OCI-LY7 (cell line): Measurements from ENCODE around the gene SLC39A10. TPM values are rescaled to one million over a fixed set of nuclear protein-coding genes. Genes with fewer than 3 reads are reported as not detected.

ENCODE experiments used
- BruUV-seq: library from RNA; stranded (reverse); fragments of 400-500 nt; replicated peaks from 2 replicates; lab custom pipeline; 2021; lab: Mats Ljungman, UMichigan
- CTCF ChIA-PET: fragments of 300-600 bp; sonication (Branson Sonifier 250); formaldehyde crosslinking; loops from one replicate; lab custom pipeline; 2022; ENCODE audit warnings: antibody characterized with exemption; ENCODE audit not compliant: unreplicated experiment; lab: Charles Lee
- POLR2A ChIA-PET: fragments of 300-600 bp; sonication (Branson Sonifier 250); formaldehyde crosslinking; loops from one replicate; lab custom pipeline; 2022; ENCODE audit warnings: antibody characterized with exemption; lab: Charles Lee
- DNase-seq: peaks from one replicate; pipeline ENCODE4 v3.0.0-alpha.2; 2015; ENCODE audit warnings: low spot score
- H2AFZ ChIP-seq: fragments of 200-600 bp; sonication (generic), shearing (Covaris generic); 2 replicates; pipeline ENCODE4 v1.6.1; 2014; ENCODE audit warnings: mild to moderate bottlenecking, antibody characterized with exemption, low read length, moderate library complexity
- H3K27ac ChIP-seq: fragments of 200-600 bp; sonication (generic); 2 replicates; pipeline ENCODE4 v1.5.1; 2014; ENCODE audit warnings: mixed run types, low read depth, mild to moderate bottlenecking, moderate library complexity, low read length, inconsistent platforms; ENCODE audit not compliant: poor library complexity, severe bottlenecking
- H3K36me3 ChIP-seq: fragments of 200-600 bp; sonication (generic); 2 replicates; pipeline ENCODE4 v1.6.1; 2014; ENCODE audit warnings: mild to moderate bottlenecking, antibody characterized with exemption, low read length, moderate library complexity, mixed read lengths; ENCODE audit not compliant: insufficient read depth
- H3K4me1 ChIP-seq: fragments of 200-600 bp; sonication (generic); 2 replicates; pipeline ENCODE4 v1.5.1; 2014; ENCODE audit warnings: mild to moderate bottlenecking, low read length; ENCODE audit not compliant: insufficient read depth, poor library complexity, severe bottlenecking
- H3K4me2 ChIP-seq: fragments of 200-600 bp; sonication (generic); 2 replicates; pipeline ENCODE4 v1.6.1; 2014; ENCODE audit warnings: mild to moderate bottlenecking, low read length
- H3K4me3 ChIP-seq: fragments of 200-600 bp; sonication (generic); 2 replicates; pipeline ENCODE4 v1.5.1; 2014; ENCODE audit warnings: mild to moderate bottlenecking, low read depth, low read length; ENCODE audit not compliant: poor library complexity, severe bottlenecking
- H3K79me2 ChIP-seq: fragments of 200-600 bp; sonication (generic); 2 replicates; pipeline ENCODE4 v1.6.1; 2016; ENCODE audit warnings: low read depth, mild to moderate bottlenecking, low read length, moderate library complexity, mixed read lengths; ENCODE audit not compliant: insufficient read depth
- H3K9me2 ChIP-seq: fragments of 200-600 bp; sonication (generic); 2 replicates; pipeline ENCODE4 v1.6.1; 2016; ENCODE audit warnings: mild to moderate bottlenecking, low read length, mixed read lengths; ENCODE audit not compliant: insufficient read depth
- H3K9me3 ChIP-seq: fragments of 200-600 bp; sonication (generic); 2 replicates; pipeline ENCODE4 v1.6.1; 2014; ENCODE audit warnings: mild to moderate bottlenecking, mixed run types, low read length, mixed read lengths
- H4K20me1 ChIP-seq: fragments of 200-600 bp; sonication (generic); 2 replicates; pipeline ENCODE4 v1.6.1; 2014; ENCODE audit warnings: mild to moderate bottlenecking, antibody characterized with exemption, low read length, moderate library complexity, mixed read lengths; ENCODE audit not compliant: insufficient read depth
- CTCF ChIP-seq: fragments of 200-600 bp; sonication (generic); conservative IDR thresholded peaks from 2 replicates; pipeline ENCODE4 v1.5.1; 2014; ENCODE audit warnings: mild to moderate bottlenecking, antibody characterized with exemption, low read length, moderate library complexity, mixed read lengths
- EZH2phosphoT487 ChIP-seq: fragments of 200-600 bp; sonication (generic); IDR thresholded peaks from 2 replicates; pipeline ENCODE4 v1.6.1; 2018; ENCODE audit warnings: low read depth, borderline replicate concordance, mild to moderate bottlenecking, mixed run types, antibody characterized with exemption, low read length, moderate library complexity, mixed read lengths
- intact Hi-C: fragments of 100-400 bp; cut with micrococcal nuclease; formaldehyde crosslinking; loops from one replicate; pipeline ENCODE4 v1.10.0; 2022; ENCODE audit not compliant: unreplicated experiment
- total RNA-seq, 2 experiments: library from RNA; depleted of rRNA in 1 of 2; stranded (reverse); fragments of >200 nt in 1 of 2; shearing (Covaris generic) in 1 of 2; gene quantifications; 2 replicates each; pipeline ENCODE4 v1.2.3, GENCODE V29; 2014 to 2022

The SLC39A10 gene
- total RNA-seq, 2 experiments from 2014 or later: 14.7 to 31.9 TPM

GRCh38 chr2:195659114-195659513, 2.1 kb downstream of the SLC39A10 start:
- Histone ChIP-seq H3K9me2 (no peaks in the 10 kb centered on the region), H3K4me2 (peak overlapping the region; percentile 88), H3K36me3 (no peaks in the 10 kb centered on the region), H3K27ac (peak overlapping the region; percentile 66), H2AFZ (no peak overlapping the region), H3K9me3 (no peaks in the 10 kb centered on the region), H3K4me1 (peaks cover 28% of the 10 kb centered on the region), H4K20me1 (no peaks in the 10 kb centered on the region), H3K4me3 (peak overlapping the region; percentile 93), H3K79me2 (peaks cover 46% of the 10 kb centered on the region)
- ChIA-PET POLR2A (interaction anchor here (1.2 to 2.5 kb wide), 6 partner anchors 8 to 163 kb away, joined by 3 to 13 read pairs (median 6); no protein-coding TSS in a partner anchor), CTCF (interaction anchor here (1.2 kb wide), 1 partner anchor 161 kb away, joined by 9 read pairs; no protein-coding TSS in a partner anchor)
- no TSS peak for BruUV-seq
- intact Hi-C loops: loop anchor here (5.0 to 10.0 kb wide), 5 partner anchors 513 to 1776 kb away; partner anchors contain the start of genes SF3B1 and STK17B
- peak; percentile 61 for DNase-seq
- TF ChIP-seq CTCF: no peak
- TF ChIP-seq EZH2phosphoT487: no peak

GRCh38 chr2:195659982-195660890, 3.2 kb downstream of the SLC39A10 start:
- TF ChIP-seq EZH2phosphoT487: no peak
- peak; percentile 99 for TF ChIP-seq CTCF
- Histone ChIP-seq H2AFZ (no peak overlapping the region), H3K4me2 (peak overlapping the region; percentile 88), H3K79me2 (peaks cover 46% of the 10 kb centered on the region), H4K20me1 (no peaks in the 10 kb centered on the region), H3K27ac (peak overlapping the region; percentile 66), H3K9me2 (no peaks in the 10 kb centered on the region), H3K9me3 (no peaks in the 10 kb centered on the region), H3K36me3 (no peaks in the 10 kb centered on the region), H3K4me1 (peaks cover 28% of the 10 kb centered on the region), H3K4me3 (peak overlapping the region; percentile 93)
- ChIA-PET POLR2A (interaction anchor here (0.7 to 2.5 kb wide), 19 partner anchors 9 to 814 kb away, joined by 3 to 13 read pairs (median 4); no protein-coding TSS in a partner anchor), CTCF (interaction anchor here (0.8 to 1.8 kb wide), 6 partner anchors 13 to 162 kb away, joined by 3 to 20 read pairs (median 3); no protein-coding TSS in a partner anchor)
- intact Hi-C loops: loop anchor here (1.0 to 10.0 kb wide), 12 partner anchors 84 to 1775 kb away; partner anchors contain the start of genes DNAH7, SF3B1 and STK17B
- BruUV-seq: no TSS peak
- peak; percentile 85 for DNase-seq
